Activated CD8-positive, alpha-beta T cell treated with anti-CD3 and anti-CD28 coated beads for 36 hours (primary cell): ENCODE results near the gene GPR143. TPM values are rescaled to one million over a fixed set of nuclear protein-coding genes. Genes with fewer than 3 reads are reported as not detected.

Experiments used
- ATAC-seq: fragments of 200-7000 bp; cut with Tn5 transposase; one replicate; pipeline ENCODE4 v1.10.0; 2021; ENCODE audit warnings: mild to moderate bottlenecking, moderate library complexity
- CTCF ChIA-PET: fragments of 350-600 bp; sonication (Branson Sonifier 250); formaldehyde crosslinking; loops from one replicate; lab custom pipeline; 2021; ENCODE audit warnings: antibody characterized with exemption; lab: Charles Lee
- POLR2A ChIA-PET: fragments of 350-600 bp; sonication (Branson Sonifier 250); formaldehyde crosslinking; loops from one replicate; lab custom pipeline; 2021; ENCODE audit warnings: antibody characterized with exemption; lab: Charles Lee
- DNase-seq: peaks from one replicate; pipeline ENCODE4 v3.0.0-alpha.2; 2020
- H3K27ac Mint-ChIP-seq: one replicate; pipeline ENCODE4 v1.8.0; 2021; ENCODE audit warnings: mild to moderate bottlenecking, mixed read lengths
- H3K27me3 Mint-ChIP-seq: one replicate; pipeline ENCODE4 v1.8.0; 2021; ENCODE audit warnings: mixed read lengths
- H3K36me3 Mint-ChIP-seq: one replicate; pipeline ENCODE4 v1.8.0; 2021; ENCODE audit warnings: low read depth, mixed read lengths
- H3K4me1 Mint-ChIP-seq: one replicate; pipeline ENCODE4 v1.8.0; 2021; ENCODE audit warnings: low read depth, mixed read lengths
- H3K4me3 Mint-ChIP-seq: one replicate; pipeline ENCODE4 v1.8.0; 2021; ENCODE audit warnings: mild to moderate bottlenecking, moderate library complexity, mixed read lengths
- H3K9me3 Mint-ChIP-seq: one replicate; pipeline ENCODE4 v1.8.0; 2021; ENCODE audit warnings: mixed read lengths
- intact Hi-C: fragments of 100-400 bp; cut with micrococcal nuclease; formaldehyde crosslinking; loops from one replicate; pipeline ENCODE4 v1.10.0; 2022
- total RNA-seq, 2 experiments: library from RNA; stranded (reverse); gene quantifications; one replicate each; pipeline ENCODE4 v1.2.3, GENCODE V29; 2021
- TF ChIP-seq, protein P1 (sequence below): fragments of 200-600 bp; IDR thresholded peaks from one replicate; pipeline ENCODE4 v1.8.0; 2022; ENCODE audit warnings: antibody characterized with exemption, mild to moderate bottlenecking

Gene GPR143
- total RNA-seq, 2 experiments from 2014 or later: not detected

GRCh38 chrX:9701790-9702189 lies 63.9 kb downstream of the GPR143 start:
- intact Hi-C loops: loop anchor here (10.0 kb wide), 2 partner anchors 237 to 877 kb away; partner anchors contain the start of gene TBL1X
- ChIA-PET POLR2A (no interaction called here), CTCF (no interaction called here)

GRCh38 chrX:9700555-9700954 lies 65.1 kb downstream of the GPR143 start:
- no peak overlapping the region for H3K27ac Mint-ChIP-seq

More at GRCh38 chrX:9701790-9702189, 63.9 kb downstream of the GPR143 start:
- TF ChIP-seq, protein P1, sequence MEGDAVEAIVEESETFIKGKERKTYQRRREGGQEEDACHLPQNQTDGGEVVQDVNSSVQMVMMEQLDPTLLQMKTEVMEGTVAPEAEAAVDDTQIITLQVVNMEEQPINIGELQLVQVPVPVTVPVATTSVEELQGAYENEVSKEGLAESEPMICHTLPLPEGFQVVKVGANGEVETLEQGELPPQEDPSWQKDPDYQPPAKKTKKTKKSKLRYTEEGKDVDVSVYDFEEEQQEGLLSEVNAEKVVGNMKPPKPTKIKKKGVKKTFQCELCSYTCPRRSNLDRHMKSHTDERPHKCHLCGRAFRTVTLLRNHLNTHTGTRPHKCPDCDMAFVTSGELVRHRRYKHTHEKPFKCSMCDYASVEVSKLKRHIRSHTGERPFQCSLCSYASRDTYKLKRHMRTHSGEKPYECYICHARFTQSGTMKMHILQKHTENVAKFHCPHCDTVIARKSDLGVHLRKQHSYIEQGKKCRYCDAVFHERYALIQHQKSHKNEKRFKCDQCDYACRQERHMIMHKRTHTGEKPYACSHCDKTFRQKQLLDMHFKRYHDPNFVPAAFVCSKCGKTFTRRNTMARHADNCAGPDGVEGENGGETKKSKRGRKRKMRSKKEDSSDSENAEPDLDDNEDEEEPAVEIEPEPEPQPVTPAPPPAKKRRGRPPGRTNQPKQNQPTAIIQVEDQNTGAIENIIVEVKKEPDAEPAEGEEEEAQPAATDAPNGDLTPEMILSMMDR: no peak
- DNase-seq: no peak
- Mint-ChIP-seq H3K36me3 (peaks cover 42% of the 10 kb centered on the region), H3K9me3 (no peaks in the 10 kb centered on the region), H3K27ac (no peak overlapping the region), H3K4me1 (no peaks in the 10 kb centered on the region), H3K27me3 (no peaks in the 10 kb centered on the region), H3K4me3 (no peak overlapping the region)
- no peak for ATAC-seq

DNA sequence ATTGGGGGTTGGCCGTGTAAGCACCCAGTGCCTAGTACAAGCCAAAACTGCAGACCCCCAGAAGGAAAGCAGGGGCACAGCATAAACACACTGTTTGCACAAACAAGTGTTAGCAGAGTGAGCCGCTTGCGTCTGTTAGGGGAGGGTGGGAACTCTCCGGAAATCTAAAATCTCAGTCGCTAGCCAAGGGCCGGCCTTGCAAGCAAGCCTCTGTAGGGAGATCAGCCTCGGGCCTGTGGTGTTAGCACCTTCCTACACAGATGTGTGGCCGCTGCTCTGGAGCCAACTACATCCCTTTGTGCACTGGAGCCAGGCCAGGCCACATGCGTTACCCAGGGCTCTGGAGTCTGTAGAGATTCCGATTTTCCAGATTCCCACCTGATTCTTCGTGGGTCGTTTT lies 67.1 kb downstream of the GPR143 start:
- Mint-ChIP-seq H3K36me3 (peaks cover 36% of the 10 kb centered on the region), H3K9me3 (no peaks in the 10 kb centered on the region)

More at GRCh38 chrX:9700555-9700954, 65.1 kb downstream of the GPR143 start:
- ATAC-seq (no peak), DNase-seq (no peak)
- Mint-ChIP-seq H3K27me3 (no peaks in the 10 kb centered on the region), H3K4me3 (no peak overlapping the region), H3K36me3 (peaks cover 42% of the 10 kb centered on the region), H3K4me1 (no peaks in the 10 kb centered on the region), H3K9me3 (no peaks in the 10 kb centered on the region)
- TF ChIP-seq, protein P1: no peak
- intact Hi-C loops: loop anchor here (10.0 kb wide), 2 partner anchors 236 to 876 kb away; partner anchors contain the start of gene TBL1X
- CTCF ChIA-PET: interaction anchor here (0.8 kb wide), 1 partner anchor 31 kb away, joined by 3 read pairs; no protein-coding TSS in a partner anchor
- POLR2A ChIA-PET: no interaction called here

GRCh38 chrX:9693307-9694001 lies 72.2 kb downstream of the GPR143 start:
- Mint-ChIP-seq H3K27me3 (no peaks in the 10 kb centered on the region), H3K36me3 (peaks cover 30% of the 10 kb centered on the region), H3K4me1 (peaks cover 8% of the 10 kb centered on the region), H3K27ac (no peak overlapping the region), H3K4me3 (no peak overlapping the region), H3K9me3 (no peaks in the 10 kb centered on the region)
- POLR2A ChIA-PET: no interaction called here
- TF ChIP-seq, protein P1: no peak
- intact Hi-C loops: no loop called here
- ATAC-seq (no peak), DNase-seq (no peak)
- CTCF ChIA-PET: interaction anchor here (1.1 kb wide), 1 partner anchor 381 kb away, joined by 4 read pairs; no protein-coding TSS in a partner anchor

More for the DNA sequence above, 67.1 kb downstream of the GPR143 start:
- no peak for DNase-seq
- intact Hi-C loops: no loop called here
- CTCF ChIA-PET: interaction anchor here (1.3 kb wide), 1 partner anchor 11 kb away, joined by 3 read pairs; no protein-coding TSS in a partner anchor
- TF ChIP-seq, protein P1: no peak
- POLR2A ChIA-PET: interaction anchor here (0.7 kb wide), 1 partner anchor 47 kb away, joined by 3 read pairs; no protein-coding TSS in a partner anchor
- H3K27me3 Mint-ChIP-seq: no peaks in the 10 kb centered on the region
- H3K4me3 Mint-ChIP-seq: no peak overlapping the region
- ATAC-seq: no peak
- no peak overlapping the region for H3K27ac Mint-ChIP-seq
- H3K4me1 Mint-ChIP-seq: peaks cover under 1% of the 10 kb centered on the region

- Mint-ChIP-seq H3K27ac (no peak overlapping the region), H3K4me3 (no peak overlapping the region), H3K9me3 (no peaks in the 10 kb centered on the region), H3K27me3 (no peaks in the 10 kb centered on the region), H3K36me3 (peaks cover 28% of the 10 kb centered on the region), H3K4me1 (peaks cover 8% of the 10 kb centered on the region)
- POLR2A ChIA-PET: no interaction called here
- intact Hi-C loops: no loop called here
- DNase-seq (no peak), ATAC-seq (no peak)
- TF ChIP-seq, protein P1: no peak
- CTCF ChIA-PET: no interaction called here
These were observed 75.6 kb downstream of the GPR143 start for GRCh38 chrX:9690046-9690445.
